Mesenchymal stem cell (in vitro differentiated cells and primary cell): ENCODE measurements around the gene CLHC1.

Experiments used
- DNase-seq: peaks from one replicate; pipeline ENCODE4 v3.0.0-alpha.2; 2013
- H2AFZ ChIP-seq: one replicate; pipeline ENCODE4 v1.6.1; 2013; ENCODE audit warnings: low read depth, mild to moderate bottlenecking, control low read depth, inconsistent platforms, low read length, moderate library complexity
- H2AK5ac ChIP-seq: 2 replicates; pipeline ENCODE4 v1.6.1; 2013; ENCODE audit warnings: low read length, moderate library complexity, mild to moderate bottlenecking, inconsistent platforms; ENCODE audit not compliant: severe bottlenecking
- H2BK120ac ChIP-seq: one replicate; pipeline ENCODE4 v1.6.1; 2013; ENCODE audit warnings: low read depth, mild to moderate bottlenecking, inconsistent platforms, low read length, moderate library complexity
- H2BK12ac ChIP-seq, 2 experiments: one replicate each; pipeline ENCODE4 v1.6.1; 2013; ENCODE audit warnings: inconsistent platforms in 2 of 2, low read length in 2 of 2, mild to moderate bottlenecking in 2 of 2, moderate library complexity in 2 of 2, control low read depth in 1 of 2
- H2BK15ac ChIP-seq: one replicate; pipeline ENCODE4 v1.6.1; 2013; ENCODE audit warnings: mild to moderate bottlenecking, low read depth, inconsistent platforms; ENCODE audit not compliant: poor library complexity, severe bottlenecking
- H2BK5ac ChIP-seq: 2 replicates; pipeline ENCODE4 v1.6.1; 2013; ENCODE audit warnings: low read depth, mild to moderate bottlenecking, low read length, control low read depth, inconsistent platforms; ENCODE audit not compliant: poor library complexity, severe bottlenecking
- H3K14ac ChIP-seq, 2 experiments: one replicate each; pipeline ENCODE4 v1.6.1; 2013; ENCODE audit warnings: inconsistent platforms in 2 of 2, low read length in 2 of 2, control low read depth in 1 of 2, mild to moderate bottlenecking in 1 of 2, moderate library complexity in 1 of 2
- H3K18ac ChIP-seq, 2 experiments: one replicate each; pipeline ENCODE4 v1.6.1; 2013; ENCODE audit warnings: inconsistent platforms in 2 of 2, low read length in 2 of 2, control low read depth in 1 of 2, low read depth in 1 of 2, mild to moderate bottlenecking in 1 of 2
- H3K23ac ChIP-seq, 2 experiments: one replicate each; pipeline ENCODE4 v1.6.1; 2013; ENCODE audit warnings: inconsistent platforms in 2 of 2, low read length in 2 of 2, mild to moderate bottlenecking in 2 of 2, moderate library complexity in 2 of 2, control low read depth in 1 of 2
- H3K27ac ChIP-seq: 2 replicates; pipeline ENCODE4 v1.5.1; 2013; ENCODE audit warnings: mild to moderate bottlenecking, moderate library complexity, low read length, control low read depth, inconsistent platforms; ENCODE audit not compliant: poor library complexity, severe bottlenecking
- H3K27me3 ChIP-seq, 2 experiments: 2 replicates each; pipeline versions ENCODE4 v1.6.1 to v1.7.0; 2013; ENCODE audit warnings: low read length in 2 of 2, mild to moderate bottlenecking in 2 of 2, moderate library complexity in 2 of 2, control low read depth in 1 of 2, inconsistent platforms in 1 of 2; ENCODE audit not compliant: control insufficient read depth in 1 of 2, insufficient read depth in 1 of 2
- H3K36me3 ChIP-seq, 2 experiments: 2 replicates each; pipeline versions ENCODE4 v1.6.1 to v1.7.0; 2013; ENCODE audit warnings: low read length in 2 of 2, control low read depth in 1 of 2, inconsistent platforms in 1 of 2, low read depth in 1 of 2, mild to moderate bottlenecking in 1 of 2; ENCODE audit not compliant: insufficient read depth in 2 of 2, control insufficient read depth in 1 of 2
- H3K4ac ChIP-seq, 2 experiments: one replicate each; pipeline ENCODE4 v1.6.1; 2013; ENCODE audit warnings: inconsistent platforms in 2 of 2, low read length in 2 of 2, mild to moderate bottlenecking in 2 of 2, moderate library complexity in 2 of 2, control low read depth in 1 of 2, low read depth in 1 of 2
- H3K4me1 ChIP-seq: 2 replicates; pipeline ENCODE4 v1.6.1; 2013; ENCODE audit warnings: low read depth, low read length, control low read depth; ENCODE audit not compliant: control insufficient read depth, insufficient read depth
- H3K4me2 ChIP-seq: 2 replicates; pipeline ENCODE4 v1.6.1; 2013; ENCODE audit warnings: low read length, mild to moderate bottlenecking, inconsistent platforms; ENCODE audit not compliant: poor library complexity, severe bottlenecking
- H3K4me3 ChIP-seq, 2 experiments: 2 replicates each; pipeline versions ENCODE4 v1.5.1 to v1.7.0; 2013; ENCODE audit warnings: low read length in 2 of 2, mild to moderate bottlenecking in 2 of 2, control low read depth in 1 of 2, low read depth in 1 of 2; ENCODE audit not compliant: insufficient read depth in 1 of 2
- H3K79me1 ChIP-seq: replicated peaks from 2 replicates; pipeline ENCODE4 v1.6.1; 2013; ENCODE audit warnings: mild to moderate bottlenecking, control low read depth, low read length, inconsistent platforms; ENCODE audit not compliant: poor library complexity, severe bottlenecking
- H3K9ac ChIP-seq: 2 replicates; pipeline ENCODE4 v1.7.0; 2013; ENCODE audit warnings: mild to moderate bottlenecking, low read length, moderate library complexity
- H3K9me3 ChIP-seq: 2 replicates; pipeline ENCODE4 v1.7.0; 2013; ENCODE audit warnings: mild to moderate bottlenecking, low read length; ENCODE audit not compliant: control insufficient read depth
- H4K8ac ChIP-seq: one replicate; pipeline ENCODE4 v1.6.1; 2013; ENCODE audit warnings: inconsistent platforms, mild to moderate bottlenecking, low read length, moderate library complexity
- H4K91ac ChIP-seq: one replicate; pipeline ENCODE4 v1.6.1; 2013; ENCODE audit warnings: mild to moderate bottlenecking, low read length, inconsistent platforms
- WGBS: methylation state at CpG from one replicate; pipeline ENCODE4 v1.1.7; 2013; ENCODE audit warnings: mixed read lengths; 5-methylcytosine and 5-hydroxymethylcytosine counted together

The CLHC1 gene

GRCh38 chr2:55169915-55170314, 62.2 kb downstream of the CLHC1 start:
- no peak overlapping the region for H3K4me3 ChIP-seq
- H4K91ac ChIP-seq = no peak overlapping the region
- no peak overlapping the region for H2BK15ac ChIP-seq
- WGBS = 97% methylated on average over 3 of the region's 3 CpGs
- no peak overlapping the region for H2AFZ ChIP-seq
- no peak overlapping the region for H3K4me2 ChIP-seq
- peaks cover 7% of the 10 kb centered on the region for H3K4me1 ChIP-seq
- H3K18ac ChIP-seq = no peak overlapping the region
- no peak overlapping the region for H3K9ac ChIP-seq
- no peak overlapping the region for H2BK5ac ChIP-seq
- H3K9me3 ChIP-seq = no peaks in the 10 kb centered on the region
- no peak overlapping the region for H3K27ac ChIP-seq
- H3K14ac ChIP-seq = no peak overlapping the region
- no peak overlapping the region for H3K4ac ChIP-seq
- no peak for DNase-seq
- H2BK120ac ChIP-seq = no peak overlapping the region
- H3K23ac ChIP-seq = no peak overlapping the region
- no peaks in the 10 kb centered on the region for H3K27me3 ChIP-seq
- H3K79me1 ChIP-seq = peaks cover 15% of the 10 kb centered on the region
- no peaks in the 10 kb centered on the region for H3K36me3 ChIP-seq
- no peak overlapping the region for H2AK5ac ChIP-seq
- no peak overlapping the region for H4K8ac ChIP-seq
- no peak overlapping the region for H2BK12ac ChIP-seq

DNA sequence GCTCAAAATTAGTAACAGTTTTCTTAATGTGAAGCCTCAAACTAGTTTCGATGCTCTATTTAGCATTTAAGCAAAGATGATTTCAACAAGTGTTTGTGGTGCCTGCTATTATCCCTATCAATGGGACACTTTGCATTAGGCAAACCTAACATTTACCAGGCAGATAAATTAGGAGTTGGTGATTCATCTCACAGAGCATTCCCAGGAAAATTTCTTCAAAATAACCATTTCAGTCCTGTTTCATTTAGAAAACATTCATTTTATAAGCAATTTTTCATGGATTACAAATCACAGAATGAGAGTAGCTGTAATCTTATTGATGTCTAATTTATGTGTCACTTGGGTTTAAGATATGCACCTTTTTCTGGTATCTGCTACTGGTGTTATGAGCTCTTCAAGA, 62.7 kb downstream of the CLHC1 start:
- no peaks in the 10 kb centered on the region for H3K27me3 ChIP-seq
- no peak overlapping the region for H4K8ac ChIP-seq
- H3K4me3 ChIP-seq = no peak overlapping the region
- no peak overlapping the region for H3K27ac ChIP-seq
- peak overlapping the region; percentile 28 for H3K9ac ChIP-seq
- no peak for DNase-seq
- H3K4me1 ChIP-seq = peaks cover 9% of the 10 kb centered on the region
- H3K36me3 ChIP-seq = no peaks in the 10 kb centered on the region
- no peak overlapping the region for H2AK5ac ChIP-seq
- H2BK120ac ChIP-seq = no peak overlapping the region
- H2BK15ac ChIP-seq = no peak overlapping the region
- WGBS = no CpG with 5 or more reads among the region's 1 CpG
- no peak overlapping the region for H3K4me2 ChIP-seq
- H2BK5ac ChIP-seq = no peak overlapping the region
- no peak overlapping the region for H4K91ac ChIP-seq
- H2AFZ ChIP-seq = no peak overlapping the region
- no peak overlapping the region for H3K4ac ChIP-seq
- no peak overlapping the region for H3K14ac ChIP-seq
- H3K79me1 ChIP-seq = peaks cover 16% of the 10 kb centered on the region
- no peaks in the 10 kb centered on the region for H3K9me3 ChIP-seq
- no peak overlapping the region for H2BK12ac ChIP-seq
- no peak overlapping the region for H3K18ac ChIP-seq
- H3K23ac ChIP-seq = no peak overlapping the region

GRCh38 chr2:55168221-55169154, 63.6 kb downstream of the CLHC1 start:
- Histone ChIP-seq H3K4ac (peak overlapping the region; percentile 15 to 29), H3K4me1 (peaks cover 11% of the 10 kb centered on the region), H2AFZ (no peak overlapping the region), H4K8ac (no peak overlapping the region), H2BK12ac (no peak overlapping the region), H2BK5ac (no peak overlapping the region), H3K9ac (peak overlapping the region; percentile 73), H3K4me2 (no peak overlapping the region), H3K36me3 (no peaks in the 10 kb centered on the region), H3K23ac (no peak overlapping the region), H3K79me1 (peaks cover 19% of the 10 kb centered on the region), H3K14ac (no peak overlapping the region), H3K27me3 (no peaks in the 10 kb centered on the region), H4K91ac (no peak overlapping the region), H3K4me3 (peak overlapping the region in 1 of 2 experiments; percentile 22), H3K27ac (no peak overlapping the region), H2BK15ac (no peak overlapping the region), H3K18ac (no peak overlapping the region), H2BK120ac (peak overlapping the region; percentile 39), H2AK5ac (no peak overlapping the region), H3K9me3 (no peaks in the 10 kb centered on the region)
- 51% methylated on average over 5 of the region's 6 CpGs for WGBS
- DNase-seq = peak; percentile 77

- Histone ChIP-seq H3K4me1 (peaks cover 18% of the 10 kb centered on the region), H3K27me3 (no peaks in the 10 kb centered on the region), H3K4me3 (peak overlapping the region in 1 of 2 experiments; percentile 4), H3K79me1 (peaks cover 19% of the 10 kb centered on the region), H4K8ac (no peak overlapping the region), H3K27ac (no peak overlapping the region), H3K23ac (no peak overlapping the region), H3K4ac (peak overlapping the region; percentile 38 to 43), H3K9me3 (no peaks in the 10 kb centered on the region), H2BK12ac (peak overlapping the region; percentile 43 to 65), H2AK5ac (peak overlapping the region; percentile 66), H2BK5ac (no peak overlapping the region), H2BK15ac (no peak overlapping the region), H4K91ac (peak overlapping the region; percentile 15), H3K9ac (peak overlapping the region; percentile 56), H2BK120ac (no peak overlapping the region), H3K4me2 (no peak overlapping the region), H3K36me3 (no peaks in the 10 kb centered on the region), H2AFZ (no peak overlapping the region), H3K14ac (peak overlapping the region in 1 of 2 experiments; percentile 73), H3K18ac (peak overlapping the region; percentile 37 to 64)
- WGBS = 86% methylated on average over 1 of the region's 1 CpG
- peak; percentile 70 for DNase-seq
Observed at GRCh38 chr2:55165626-55166025, 66.5 kb downstream of the CLHC1 start.
